ENCODE data around the gene DUT.

GRCh38 chr15:48281674-48282073 is 49.6 kb upstream of the DUT start:
- TF ChIP-seq CTCF (IDR thresholded peaks at IDR 0.05; ENCODE audit: low read depth, low read length, poor library complexity, severe bottlenecking) (no peak), EZH2phosphoT487 (IDR thresholded peaks at IDR 0.05; ENCODE audit: borderline replicate concordance, low read length) (no peak)

Measured in DOHH2 (cell line).